Measurements from ENCODE around the gene ANKRD33B.

DNA sequence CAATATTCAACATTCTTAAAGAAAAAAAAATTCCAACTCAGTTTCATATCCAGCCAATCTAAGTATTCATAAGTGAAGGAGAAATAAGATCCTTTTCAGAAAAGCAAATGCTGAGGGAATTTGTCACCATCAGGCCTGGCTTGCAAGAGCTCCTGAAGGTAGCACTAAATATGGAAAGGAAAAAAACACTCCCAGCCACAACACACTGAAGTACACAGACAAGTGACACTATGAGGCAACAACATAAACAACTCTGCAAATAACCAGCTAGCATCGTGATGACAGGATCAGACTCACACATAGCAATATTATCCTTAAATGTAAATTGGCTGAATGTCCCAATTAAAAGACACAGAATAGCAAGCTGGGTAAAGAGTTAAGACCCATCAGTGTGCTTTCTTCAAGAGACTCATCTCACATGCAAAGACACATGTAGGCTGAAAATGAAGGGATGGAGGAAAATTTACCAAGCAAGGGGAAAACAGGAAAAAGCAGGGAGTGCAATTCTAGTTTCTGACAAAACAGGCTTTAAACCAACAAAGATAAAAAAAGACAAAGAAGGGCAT is 33.1 kb downstream of the ANKRD33B start:
- no peak for TF ChIP-seq POLR2A (IDR thresholded peaks at IDR 0.05)
- TF ChIP-seq, protein P1, sequence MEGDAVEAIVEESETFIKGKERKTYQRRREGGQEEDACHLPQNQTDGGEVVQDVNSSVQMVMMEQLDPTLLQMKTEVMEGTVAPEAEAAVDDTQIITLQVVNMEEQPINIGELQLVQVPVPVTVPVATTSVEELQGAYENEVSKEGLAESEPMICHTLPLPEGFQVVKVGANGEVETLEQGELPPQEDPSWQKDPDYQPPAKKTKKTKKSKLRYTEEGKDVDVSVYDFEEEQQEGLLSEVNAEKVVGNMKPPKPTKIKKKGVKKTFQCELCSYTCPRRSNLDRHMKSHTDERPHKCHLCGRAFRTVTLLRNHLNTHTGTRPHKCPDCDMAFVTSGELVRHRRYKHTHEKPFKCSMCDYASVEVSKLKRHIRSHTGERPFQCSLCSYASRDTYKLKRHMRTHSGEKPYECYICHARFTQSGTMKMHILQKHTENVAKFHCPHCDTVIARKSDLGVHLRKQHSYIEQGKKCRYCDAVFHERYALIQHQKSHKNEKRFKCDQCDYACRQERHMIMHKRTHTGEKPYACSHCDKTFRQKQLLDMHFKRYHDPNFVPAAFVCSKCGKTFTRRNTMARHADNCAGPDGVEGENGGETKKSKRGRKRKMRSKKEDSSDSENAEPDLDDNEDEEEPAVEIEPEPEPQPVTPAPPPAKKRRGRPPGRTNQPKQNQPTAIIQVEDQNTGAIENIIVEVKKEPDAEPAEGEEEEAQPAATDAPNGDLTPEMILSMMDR (IDR thresholded peaks at IDR 0.05): no peak

Measured in breast epithelium (tissue), 3 donors.